NCI-H82 (cell line): Measurements from ENCODE around the gene ATP9A.
"Not testable (repeated sequence)": the region's sequence is repeated elsewhere in the genome, so short reads cannot be mapped to it uniquely, and the experiment has no call there.

Experiments used
- DNase-seq: peaks from one replicate; lab custom pipeline; 2025; lab: John Stamatoyannopoulos, UW

Gene ATP9A

DNA sequence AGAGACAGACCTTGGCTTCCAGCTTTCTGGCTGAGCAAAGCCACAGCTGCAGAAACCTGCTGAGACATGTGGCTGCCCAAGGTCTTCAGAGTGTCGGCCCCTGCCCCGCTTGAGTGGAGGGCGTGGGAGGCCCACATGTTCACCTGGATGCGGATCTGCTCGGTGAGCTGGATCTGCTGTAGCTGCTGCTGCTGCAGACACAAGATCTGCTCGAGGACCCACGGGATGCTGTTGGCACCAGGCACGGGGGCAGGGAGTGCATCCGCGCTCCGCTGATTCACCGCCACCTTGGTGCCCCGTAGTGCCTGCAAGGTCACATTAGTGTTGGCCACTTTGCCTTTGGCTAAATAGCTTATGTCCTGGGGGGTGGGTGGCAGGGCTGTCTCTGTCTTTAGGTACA, 23.4 kb upstream of the ATP9A start:
- no peak for DNase-seq

DNA sequence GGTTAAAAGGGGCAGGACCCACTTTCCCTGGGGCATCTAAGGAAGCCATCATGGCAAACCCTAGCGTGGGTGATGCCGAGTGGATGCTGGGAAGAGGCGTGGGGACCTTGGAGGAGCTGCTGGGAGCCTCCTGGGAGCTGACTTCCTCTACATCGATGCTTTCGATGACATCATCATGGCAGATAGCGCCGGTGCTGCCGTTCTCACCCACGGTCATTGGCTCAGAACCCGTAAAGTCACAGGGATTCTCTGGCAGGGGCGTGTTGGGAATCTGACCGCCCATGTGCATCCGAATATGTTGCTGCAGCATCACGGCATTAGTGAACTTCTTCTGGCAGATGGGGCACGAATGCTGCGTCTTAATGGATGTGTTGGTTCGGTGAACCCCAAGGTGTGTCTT, 22.1 kb upstream of the ATP9A start:
- no peak for DNase-seq

DNA sequence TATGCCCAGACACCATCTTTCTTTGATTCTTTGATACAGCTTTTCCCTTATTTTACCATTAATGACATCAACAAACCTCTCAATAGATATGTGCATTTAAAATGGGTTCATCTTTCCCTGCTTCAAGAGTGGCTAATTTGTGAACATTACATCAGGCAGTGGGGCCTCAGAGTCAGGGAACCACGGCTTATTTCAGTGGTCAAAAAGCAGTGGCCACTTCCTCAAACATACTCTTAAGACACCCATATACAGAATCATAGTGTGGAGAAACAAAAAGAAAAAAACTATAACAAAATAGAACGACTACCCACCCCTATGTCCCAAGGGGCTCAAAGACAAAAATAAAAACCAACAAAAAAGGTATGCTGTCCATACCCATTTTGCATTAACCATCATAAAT, 21.2 kb upstream of the ATP9A start:
- no peak for DNase-seq

DNA sequence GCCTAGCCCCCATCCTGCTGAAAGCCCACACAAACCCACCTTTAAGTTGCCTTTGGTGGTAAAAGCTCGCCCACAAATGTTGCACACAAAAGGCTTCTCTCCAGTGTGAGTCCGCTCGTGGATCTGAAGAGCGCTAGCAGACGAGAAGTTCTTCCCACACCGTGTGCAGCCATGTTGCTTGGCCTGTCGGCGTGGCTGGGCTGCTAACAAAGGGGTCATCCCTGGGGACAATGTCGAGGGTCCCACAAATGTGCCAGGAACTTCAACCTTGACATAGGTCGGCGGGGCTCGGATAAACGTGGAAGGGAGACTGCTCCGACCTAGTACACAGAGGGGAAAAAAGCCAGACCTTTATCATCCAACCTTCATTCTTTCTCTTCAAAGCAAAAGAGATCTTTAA, 20.6 kb upstream of the ATP9A start:
- no peak for DNase-seq

DNA sequence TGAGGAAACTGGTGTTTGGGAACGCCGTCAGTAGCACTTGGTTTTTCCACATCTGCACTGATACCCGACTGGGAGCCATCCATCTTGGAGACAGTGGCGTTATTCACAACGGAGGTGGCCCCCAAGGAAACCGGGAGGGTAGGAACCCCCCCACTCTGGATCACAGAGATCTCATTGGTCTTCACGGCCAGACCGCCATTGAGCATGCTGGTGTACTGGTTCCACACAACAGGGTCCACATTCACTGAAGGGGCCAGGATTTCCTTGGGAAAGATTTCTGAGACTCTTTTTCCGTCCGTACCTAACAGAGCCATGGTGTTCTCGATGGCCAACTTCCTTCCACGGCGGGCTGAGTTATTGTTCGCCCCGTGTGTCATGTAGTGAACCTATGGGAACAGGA, 16.1 kb upstream of the ATP9A start:
- no peak for DNase-seq

DNA sequence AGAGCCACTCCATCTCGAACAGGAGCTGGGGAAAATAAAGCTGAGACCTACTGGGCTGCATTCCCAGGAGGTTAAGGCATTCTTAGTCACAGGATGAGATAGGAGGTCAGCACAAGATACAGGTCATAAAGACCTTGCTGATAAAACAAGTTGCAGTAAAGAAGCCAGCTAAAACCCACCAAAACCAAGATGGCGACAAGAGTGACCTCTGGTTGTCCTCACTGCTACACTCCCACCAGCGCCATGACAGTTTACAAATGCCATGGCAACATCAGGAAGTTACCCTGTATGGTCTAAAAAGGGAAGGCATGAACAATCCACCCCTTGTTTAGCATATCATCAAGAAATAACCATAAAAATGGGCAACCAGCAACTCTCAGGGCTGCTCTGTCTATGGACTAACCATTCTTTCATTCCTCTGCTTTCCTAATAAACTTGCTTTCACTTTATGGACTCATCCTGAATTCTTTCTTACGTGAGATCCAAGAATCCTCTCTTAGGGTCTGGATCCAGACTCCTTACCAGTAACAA, 10.1 kb upstream of the ATP9A start:
- DNase-seq = not testable (repeated sequence)

DNA sequence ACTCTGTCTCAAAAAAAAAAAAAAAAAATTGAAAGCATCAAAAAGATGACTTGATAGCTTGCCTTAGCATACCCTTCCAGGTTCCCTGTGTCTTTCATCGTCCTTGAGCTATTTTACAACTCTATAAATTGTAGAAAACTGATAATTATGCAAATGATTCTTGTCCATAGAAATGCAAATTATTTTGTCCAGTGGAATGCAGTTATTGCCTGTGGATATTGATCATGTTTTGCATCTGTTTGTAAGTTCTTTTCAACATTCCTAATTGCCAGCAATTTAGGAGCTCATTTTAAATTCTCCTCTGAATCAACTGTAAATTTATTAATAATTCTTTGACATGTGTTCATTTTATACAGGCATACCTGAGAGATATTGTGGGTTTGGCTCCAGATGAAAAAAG, 7.1 kb upstream of the ATP9A start:
- no peak for DNase-seq

DNA sequence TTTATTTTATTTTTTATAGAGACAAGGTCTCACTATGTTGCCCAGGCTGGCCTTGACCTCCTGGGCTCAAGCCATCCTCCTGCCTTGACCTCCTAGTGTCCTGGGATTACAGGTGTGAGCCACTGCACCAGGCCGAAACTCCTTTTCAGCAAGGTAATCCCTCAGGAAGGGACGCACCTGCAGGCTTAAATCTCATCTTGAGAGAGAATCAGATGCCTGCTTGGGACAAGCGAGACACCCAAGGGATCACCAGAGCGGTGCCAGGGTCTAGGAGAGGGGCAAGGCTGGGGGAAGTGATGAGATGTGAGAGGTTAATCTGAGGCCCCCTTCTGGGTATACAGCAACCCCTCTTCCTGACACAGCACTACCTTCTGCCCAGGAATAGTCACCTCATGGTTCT, 4.0 kb upstream of the ATP9A start:
- no peak for DNase-seq

DNA sequence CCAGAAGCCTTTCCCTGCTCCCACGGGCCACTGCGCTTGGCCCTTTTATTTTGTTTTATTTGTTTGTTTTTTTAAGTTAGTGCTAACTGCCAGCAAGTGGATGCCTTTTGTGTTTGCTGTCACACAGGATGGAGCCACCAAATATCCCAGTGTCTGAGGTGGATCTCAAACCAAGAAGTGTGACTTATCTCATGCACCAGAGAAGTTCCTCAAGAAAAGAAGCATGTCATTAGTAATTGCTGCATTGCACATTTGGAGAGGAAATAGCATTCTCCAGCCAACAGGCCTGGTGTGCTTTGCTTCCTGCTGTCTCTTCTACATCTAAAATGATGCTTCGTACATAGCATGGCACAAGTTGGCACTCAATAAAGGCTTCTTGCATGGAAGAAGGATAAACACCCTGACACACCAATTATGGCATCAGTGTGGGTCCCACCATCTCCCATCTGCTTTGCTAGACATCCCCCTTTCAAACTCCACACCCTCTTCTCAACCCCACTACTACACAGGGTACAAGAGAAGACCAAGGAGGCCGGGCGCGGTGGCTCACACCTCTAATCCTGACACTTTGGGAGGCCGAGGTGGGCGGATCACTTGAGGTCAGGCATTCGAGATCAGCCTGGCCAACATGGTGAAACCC, 1.9 kb upstream of the ATP9A start:
- DNase-seq = no peak

DNA sequence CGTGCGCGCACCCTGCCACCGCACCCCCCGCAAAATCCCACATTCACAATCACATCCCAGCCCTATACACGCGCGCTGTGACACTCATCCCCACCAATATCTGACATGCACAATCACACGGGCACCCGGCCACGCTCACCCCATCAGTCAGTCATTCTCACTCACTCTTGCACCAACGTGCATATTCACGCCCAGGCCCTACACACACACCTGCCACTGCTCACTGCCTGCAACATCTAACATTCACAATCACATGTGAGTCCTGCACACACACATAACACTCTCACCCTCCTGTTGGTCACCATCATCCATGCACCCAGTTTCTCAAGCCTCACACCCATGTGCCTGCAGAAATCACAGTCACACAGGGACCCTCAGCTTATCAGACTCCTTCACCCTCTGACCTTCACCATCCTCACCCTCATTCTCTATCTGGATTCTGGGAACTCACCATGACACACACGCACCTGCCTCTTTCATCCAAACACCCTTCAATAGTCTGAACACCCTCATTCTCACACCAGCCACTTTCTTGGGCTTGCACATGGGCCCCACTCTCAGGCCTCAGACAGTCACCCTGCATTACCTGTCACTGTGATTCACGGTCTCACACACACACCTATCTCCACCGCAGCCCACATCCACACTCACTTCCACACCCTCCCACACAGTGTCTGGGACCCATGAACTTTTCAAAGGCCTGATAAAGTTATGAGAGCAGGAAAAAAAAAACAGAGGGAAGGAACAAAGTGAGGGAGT, 748 bp upstream of the ATP9A start:
- peak; percentile 20 for DNase-seq

DNA sequence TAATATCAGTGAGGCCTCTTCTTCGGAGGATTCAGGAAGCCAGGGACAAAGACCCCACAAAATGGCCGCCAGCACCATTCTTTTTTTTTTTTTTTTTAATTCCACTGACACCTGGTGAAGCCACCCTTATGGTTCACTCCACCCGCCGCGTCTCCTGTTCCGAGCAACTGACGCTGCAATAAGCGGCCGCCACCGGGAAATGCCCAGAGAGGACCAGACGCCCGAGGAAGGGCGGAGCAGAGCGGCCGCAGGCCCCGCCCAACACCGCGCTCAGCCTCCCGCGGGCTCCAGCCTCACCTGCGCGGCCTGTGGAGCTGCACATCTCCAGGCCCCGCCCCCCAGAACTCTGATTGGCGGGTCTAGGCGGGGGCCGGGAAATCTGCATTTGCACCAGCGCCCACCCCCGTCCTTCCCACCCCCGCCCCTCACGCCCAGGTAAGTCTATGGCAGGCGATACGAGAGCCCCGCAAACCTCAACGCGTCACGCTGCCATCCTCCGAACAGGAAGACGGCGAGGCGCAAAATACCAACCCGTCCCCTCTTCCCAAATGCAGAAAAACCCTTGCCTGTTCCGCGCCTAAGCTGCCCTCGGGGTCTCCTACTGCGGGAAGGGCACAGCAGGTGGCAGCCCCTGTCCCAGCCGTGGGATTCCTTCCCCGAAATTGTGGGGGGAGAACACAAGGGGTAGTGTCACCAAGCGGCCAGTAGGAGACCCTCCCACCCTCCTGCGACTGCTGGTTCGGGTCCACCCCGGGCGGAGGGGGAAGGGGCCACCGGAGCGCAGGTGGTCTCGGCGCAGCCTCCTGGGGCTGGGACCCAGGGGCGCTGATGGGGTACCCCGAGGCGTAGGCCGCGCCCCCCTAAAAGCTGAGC, 960 bp downstream of the ATP9A start:
- peak; percentile 88 for DNase-seq

DNA sequence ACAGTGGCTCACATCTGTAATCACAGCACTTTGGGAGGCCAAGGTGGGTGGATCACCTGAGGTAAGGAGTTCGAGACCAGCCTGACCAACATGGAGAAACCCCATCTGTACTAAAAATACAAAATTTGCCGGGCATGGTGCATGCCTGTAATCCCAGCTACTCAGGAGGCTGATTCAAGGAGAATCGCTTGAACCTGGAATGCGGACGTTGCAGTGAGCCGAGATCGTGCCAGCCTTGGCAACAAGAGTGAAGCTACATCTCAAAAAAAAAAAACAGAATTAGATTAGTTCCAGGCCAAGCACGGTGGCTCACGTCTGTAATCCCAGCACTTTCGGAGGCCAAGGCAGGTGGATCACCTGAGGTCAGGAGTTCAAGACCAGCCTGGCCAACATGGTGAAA, 2.8 kb downstream of the ATP9A start:
- not testable (repeated sequence) for DNase-seq

DNA sequence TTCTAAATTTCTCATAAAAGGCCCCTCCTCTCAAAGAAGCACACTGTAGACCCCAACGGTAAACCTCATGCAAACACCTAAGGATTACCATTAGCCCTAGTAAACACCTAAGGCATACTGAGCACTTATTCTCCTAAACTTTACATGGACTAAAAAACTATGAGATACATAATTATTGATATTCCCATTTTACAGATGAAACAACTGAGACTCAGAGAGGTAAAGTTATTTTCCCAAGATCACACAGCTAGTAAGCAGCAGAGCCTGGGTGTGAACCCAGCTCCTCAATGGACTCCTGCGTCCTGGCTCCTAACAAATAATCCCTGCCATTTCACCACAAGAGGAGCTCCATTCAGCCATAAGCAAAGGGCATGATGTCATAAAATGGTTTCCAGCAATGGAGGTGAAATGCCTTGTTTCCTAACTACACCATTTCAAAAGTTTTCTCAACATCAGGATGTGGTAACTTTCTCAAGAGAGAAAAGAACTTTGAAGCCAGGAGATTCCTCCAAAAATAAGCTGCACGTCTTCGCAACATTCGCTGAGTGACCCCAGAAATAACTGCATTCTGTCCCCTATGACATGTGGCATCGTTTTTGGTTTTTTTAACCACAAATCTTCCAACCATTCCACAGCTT, 4.1 kb downstream of the ATP9A start:
- no peak for DNase-seq

DNA sequence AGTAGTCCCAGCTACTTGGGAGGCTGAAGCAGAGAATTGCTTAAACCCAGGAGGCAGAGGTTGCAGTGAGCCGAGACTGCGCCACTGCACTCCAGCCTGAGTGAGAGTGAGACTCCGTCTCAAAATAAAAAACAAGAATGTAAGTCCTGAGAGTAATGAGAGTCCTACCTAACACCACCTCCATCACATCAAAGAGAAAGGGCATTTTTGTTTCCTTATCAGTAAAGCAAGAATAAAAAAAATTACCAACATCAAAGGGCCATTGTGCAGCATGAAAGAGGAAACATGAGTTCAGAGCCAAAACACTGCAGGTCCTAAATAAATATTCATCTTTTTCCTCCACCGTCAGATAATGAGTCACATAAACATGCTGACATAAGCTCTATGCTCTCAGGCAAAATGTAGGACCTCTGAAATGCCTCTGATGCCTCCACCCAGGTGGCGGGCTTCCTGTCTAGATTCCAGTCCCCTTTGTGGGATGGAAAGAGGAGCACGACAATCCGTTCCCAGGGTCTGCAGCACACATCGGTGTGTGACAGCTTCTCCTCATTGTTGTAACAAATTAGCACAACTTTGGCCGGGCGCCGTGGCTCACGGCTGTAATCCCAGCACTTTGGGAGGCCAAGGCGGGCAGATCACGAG, 7.2 kb downstream of the ATP9A start:
- DNase-seq = no peak

DNA sequence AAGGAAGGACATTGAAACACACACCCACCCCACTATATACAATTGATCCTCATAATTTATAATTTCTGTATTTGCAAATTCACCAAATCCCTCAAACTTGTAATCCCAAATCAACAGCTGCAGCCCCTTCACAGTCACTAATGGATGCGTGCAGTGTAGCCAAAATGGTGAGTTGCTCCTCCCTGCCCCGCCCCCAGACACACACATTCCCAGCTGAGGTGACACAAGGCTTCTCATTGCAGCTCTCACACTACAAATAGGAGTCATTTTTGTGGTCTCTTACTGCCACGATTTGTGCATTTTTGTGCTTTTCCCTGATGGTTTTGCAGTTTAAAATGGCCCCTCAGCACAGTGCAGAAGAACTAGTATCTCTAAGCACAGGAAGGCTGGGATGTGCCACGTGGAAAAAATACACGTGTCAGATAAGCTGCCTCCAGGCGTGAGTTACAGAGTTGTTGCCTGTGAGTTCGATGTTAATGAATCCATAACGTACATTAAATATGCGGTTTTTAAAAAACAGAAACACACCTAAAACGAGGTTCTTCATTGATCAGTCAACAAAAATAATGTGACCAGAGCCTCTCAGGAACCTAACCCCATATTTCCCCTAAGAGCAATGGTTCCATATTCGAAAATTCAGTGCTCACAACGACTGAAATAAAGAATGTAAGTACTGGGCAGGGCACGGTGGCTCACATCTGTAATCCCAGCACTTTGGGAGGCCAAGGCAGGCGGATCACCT, 8.2 kb downstream of the ATP9A start:
- DNase-seq = no peak

DNA sequence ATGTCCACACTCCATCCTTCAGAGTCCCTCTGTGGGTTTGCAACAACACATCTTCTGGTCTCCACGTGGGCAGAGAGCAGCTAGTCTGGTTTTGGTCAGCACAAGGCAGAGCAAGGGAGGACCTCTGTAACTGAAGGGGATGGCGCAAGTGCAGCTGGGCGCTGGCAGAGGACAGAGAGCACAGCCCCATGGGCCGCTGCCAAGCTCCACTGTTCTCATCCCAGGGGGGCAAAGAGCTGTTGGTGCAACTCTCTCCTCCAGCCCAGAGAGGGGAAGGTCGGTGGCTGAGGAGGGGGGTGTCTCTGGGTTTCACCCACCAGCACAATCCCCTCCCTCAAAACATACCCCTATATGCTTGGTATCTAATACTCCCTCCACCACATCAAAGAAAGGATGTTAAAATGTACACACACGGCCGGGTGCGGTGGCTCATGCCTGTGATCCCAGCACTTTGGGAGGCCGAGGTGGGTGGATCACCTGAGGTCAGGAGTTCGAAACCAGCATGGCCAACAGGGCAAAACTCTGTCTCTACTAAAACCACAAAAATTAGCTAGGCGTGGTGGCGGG, 9.1 kb downstream of the ATP9A start:
- no peak for DNase-seq

DNA sequence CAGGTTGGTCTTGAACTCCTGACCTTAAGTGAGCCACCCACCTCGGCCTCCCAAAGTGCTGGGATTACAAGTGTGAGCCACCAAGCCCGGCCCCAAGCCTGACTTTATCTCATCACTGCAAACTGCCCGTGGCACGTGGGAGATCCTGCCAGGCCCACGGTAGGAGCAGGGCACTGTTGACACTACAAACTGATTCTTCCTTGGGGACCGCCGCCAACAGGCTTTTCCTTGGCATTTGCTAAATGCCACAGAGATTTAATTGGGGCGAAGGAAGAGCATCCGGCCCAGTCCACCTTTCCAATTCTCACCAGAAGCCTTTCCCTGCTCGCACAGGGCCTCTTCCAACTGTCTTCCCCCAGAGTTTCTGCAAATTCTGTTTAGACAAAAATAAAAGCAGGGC, 11.0 kb downstream of the ATP9A start:
- no peak for DNase-seq

DNA sequence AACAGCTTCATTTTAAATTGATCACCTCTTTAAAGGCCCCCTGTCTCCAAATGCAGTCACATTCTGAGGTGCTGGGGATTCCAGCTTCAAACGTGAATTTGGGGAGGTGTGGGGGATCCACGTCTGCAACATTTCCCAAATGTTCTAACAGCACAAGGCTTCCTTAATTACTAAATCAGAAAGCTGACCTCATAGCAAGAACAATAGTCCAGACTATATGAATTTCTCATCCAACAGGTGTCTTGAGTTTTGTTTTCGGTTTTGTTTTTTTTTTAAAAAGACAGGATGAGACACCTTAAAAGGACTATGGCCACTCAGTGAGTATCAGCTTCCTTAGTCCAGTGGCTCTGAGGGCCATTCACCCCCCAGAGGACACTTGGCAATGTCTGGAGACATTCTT, 11.5 kb downstream of the ATP9A start:
- DNase-seq = no peak

DNA sequence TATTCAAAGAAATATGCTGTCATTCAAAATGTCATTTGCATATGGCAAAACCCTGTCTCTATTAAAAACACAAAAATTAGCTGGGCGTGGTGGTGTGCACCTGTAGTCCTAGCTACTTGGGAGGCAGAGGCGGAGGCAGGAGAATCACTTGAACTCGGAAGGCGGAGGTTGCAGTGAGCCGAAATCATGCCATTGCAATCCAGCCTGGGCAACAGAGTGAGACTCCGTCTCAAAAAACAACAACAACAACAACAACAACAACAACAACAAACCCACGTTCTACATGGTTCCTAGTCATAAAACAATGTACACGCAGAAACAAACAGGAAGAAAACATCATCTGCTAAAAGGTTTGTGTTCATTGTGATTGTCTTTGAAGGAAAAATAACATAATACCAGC, 15.0 kb downstream of the ATP9A start:
- DNase-seq = not testable (repeated sequence)

DNA sequence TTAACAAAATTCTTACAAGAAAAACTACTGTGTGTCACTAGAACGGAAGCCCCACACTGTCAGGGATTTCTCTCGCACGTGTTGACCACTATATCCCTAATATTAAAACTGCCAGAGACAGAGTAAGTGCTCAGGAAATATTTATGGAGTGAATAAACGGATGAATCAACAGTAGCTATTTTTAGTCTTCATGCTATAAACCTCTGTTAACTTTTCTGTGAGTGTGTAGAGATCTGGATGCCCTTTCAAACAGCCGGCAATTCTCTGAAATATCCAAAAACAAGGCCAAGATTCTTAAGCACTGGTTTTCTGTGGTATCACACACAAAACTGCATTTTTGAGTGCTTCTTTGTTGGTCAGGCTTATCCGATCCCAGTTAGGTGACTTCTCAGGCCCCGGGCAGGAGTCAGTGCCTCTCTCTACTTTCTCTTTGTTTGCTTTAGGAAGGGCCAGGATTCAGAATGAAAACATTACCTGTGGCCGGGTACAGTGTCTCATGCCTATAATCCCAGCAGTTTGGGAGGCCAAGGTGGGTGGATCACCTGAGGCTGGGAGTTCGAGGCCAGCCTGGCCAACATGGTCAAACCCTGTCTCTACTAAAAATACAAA, 15.7 kb downstream of the ATP9A start:
- no peak for DNase-seq
